ENCODE results near the gene TEX38.
"Not testable (repeated sequence)": the region's sequence is repeated elsewhere in the genome, so short reads cannot be mapped to it uniquely, and the experiment has no call there.

TEX38 gene

GRCh38 chr1:46653405-46653958 is 18.2 kb upstream of the TEX38 start:
- Histone ChIP-seq H3K4me2 (ENCODE audit: low read depth, low read length, poor library complexity, severe bottlenecking) (peak overlapping the region; percentile 76), H3K9me3 (ENCODE audit: insufficient read depth, low read depth, low read length) (peaks cover 5% of the 10 kb centered on the region; the same call in 1 of the 2 replicates), H3K9me2 (replicated peaks; ENCODE audit: low read depth, low read length) (no peaks in the 10 kb centered on the region), H3K27me3 (ENCODE audit: insufficient read depth, low read length, poor library complexity, severe bottlenecking) (no peaks in the 10 kb centered on the region), H3K36me3 (ENCODE audit: insufficient read depth, low read length) (peaks cover 14% of the 10 kb centered on the region), H3K9ac (ENCODE audit: low read depth, low read length, poor library complexity, severe bottlenecking) (peak overlapping the region; percentile 42), H3K4me3 (ENCODE audit: low read length, poor library complexity, severe bottlenecking) (peak overlapping the region; percentile 27), H2AFZ (ENCODE audit: low read length) (peak overlapping the region; percentile 18; the same call in 1 of the 2 replicates), H3K4me1 (ENCODE audit: insufficient read depth, low read length, poor library complexity, severe bottlenecking) (peaks cover 24% of the 10 kb centered on the region), H4K20me1 (ENCODE audit: insufficient read depth, low read length, poor library complexity, severe bottlenecking) (no peaks in the 10 kb centered on the region), H3K79me2 (ENCODE audit: insufficient read depth, low read length) (no peaks in the 10 kb centered on the region), H3F3A (ENCODE audit: low read depth) (peaks cover 20% of the 10 kb centered on the region)
- TF ChIP-seq EZH2phosphoT487 (IDR thresholded peaks at IDR 0.05; ENCODE audit: borderline replicate concordance) = no peak
- no peak for TF ChIP-seq CTCF (conservative IDR thresholded peaks at IDR 0.05; ENCODE audit: low read length)

GRCh38 chr1:46654012-46654411 is 17.6 kb upstream of the TEX38 start:
- Histone ChIP-seq H3K27me3 (ENCODE audit: insufficient read depth, low read length, poor library complexity, severe bottlenecking) (no peaks in the 10 kb centered on the region), H3K79me2 (ENCODE audit: insufficient read depth, low read length) (no peaks in the 10 kb centered on the region), H3K4me1 (ENCODE audit: insufficient read depth, low read length, poor library complexity, severe bottlenecking) (peaks cover 24% of the 10 kb centered on the region), H4K20me1 (ENCODE audit: insufficient read depth, low read length, poor library complexity, severe bottlenecking) (no peaks in the 10 kb centered on the region), H3K4me2 (ENCODE audit: low read depth, low read length, poor library complexity, severe bottlenecking) (peak overlapping the region; percentile 76), H3F3A (ENCODE audit: low read depth) (peaks cover 20% of the 10 kb centered on the region), H3K9ac (ENCODE audit: low read depth, low read length, poor library complexity, severe bottlenecking) (peak overlapping the region; percentile 42), H3K4me3 (ENCODE audit: low read length, poor library complexity, severe bottlenecking) (peak overlapping the region; percentile 27), H3K9me2 (replicated peaks; ENCODE audit: low read depth, low read length) (no peaks in the 10 kb centered on the region), H3K36me3 (ENCODE audit: insufficient read depth, low read length) (peaks cover 14% of the 10 kb centered on the region), H2AFZ (ENCODE audit: low read length) (peak overlapping the region; percentile 18; the same call in 1 of the 2 replicates), H3K9me3 (ENCODE audit: insufficient read depth, low read depth, low read length) (peaks cover 5% of the 10 kb centered on the region; the same call in 1 of the 2 replicates)
- no peak for TF ChIP-seq CTCF (conservative IDR thresholded peaks at IDR 0.05; ENCODE audit: low read length)
- no peak for TF ChIP-seq EZH2phosphoT487 (IDR thresholded peaks at IDR 0.05; ENCODE audit: borderline replicate concordance)

GRCh38 chr1:46654698-46655097 is 17.0 kb upstream of the TEX38 start:
- H3K36me3 ChIP-seq (ENCODE audit: insufficient read depth, low read length) = peaks cover 10% of the 10 kb centered on the region
- H2AFZ ChIP-seq (ENCODE audit: low read length); H3K4me3 ChIP-seq (ENCODE audit: low read length, poor library complexity, severe bottlenecking): not testable (repeated sequence)

GRCh38 chr1:46655848-46656247 is 15.8 kb upstream of the TEX38 start:
- no peaks in the 10 kb centered on the region for H3K9me3 ChIP-seq (ENCODE audit: insufficient read depth, low read depth, low read length)
- H3K9ac ChIP-seq (ENCODE audit: low read depth, low read length, poor library complexity, severe bottlenecking) = no peak overlapping the region
- H3K79me2 ChIP-seq (ENCODE audit: insufficient read depth, low read length) = no peaks in the 10 kb centered on the region
- peaks cover 20% of the 10 kb centered on the region for H3F3A ChIP-seq (ENCODE audit: low read depth)
- peaks cover 4% of the 10 kb centered on the region; the same call in 1 of the 2 replicates for H3K36me3 ChIP-seq (ENCODE audit: insufficient read depth, low read length)
- peaks cover 24% of the 10 kb centered on the region for H3K4me1 ChIP-seq (ENCODE audit: insufficient read depth, low read length, poor library complexity, severe bottlenecking)
- no peaks in the 10 kb centered on the region for H3K9me2 ChIP-seq (replicated peaks; ENCODE audit: low read depth, low read length)
- no peak overlapping the region for H3K4me2 ChIP-seq (ENCODE audit: low read depth, low read length, poor library complexity, severe bottlenecking)
- no peak overlapping the region for H3K4me3 ChIP-seq (ENCODE audit: low read length, poor library complexity, severe bottlenecking)
- TF ChIP-seq EZH2phosphoT487 (IDR thresholded peaks at IDR 0.05; ENCODE audit: borderline replicate concordance) (no peak), CTCF (conservative IDR thresholded peaks at IDR 0.05; ENCODE audit: low read length) (no peak)
- no peaks in the 10 kb centered on the region for H3K27me3 ChIP-seq (ENCODE audit: insufficient read depth, low read length, poor library complexity, severe bottlenecking)
- H2AFZ ChIP-seq (ENCODE audit: low read length) = no peak overlapping the region
- no peaks in the 10 kb centered on the region for H4K20me1 ChIP-seq (ENCODE audit: insufficient read depth, low read length, poor library complexity, severe bottlenecking)

More at GRCh38 chr1:46654698-46655097, 17.0 kb upstream of the TEX38 start:
- not testable (repeated sequence) for H3K27me3 ChIP-seq (ENCODE audit: insufficient read depth, low read length, poor library complexity, severe bottlenecking); H3K4me2 ChIP-seq (ENCODE audit: low read depth, low read length, poor library complexity, severe bottlenecking); H3K79me2 ChIP-seq (ENCODE audit: insufficient read depth, low read length); H3K9me2 ChIP-seq (replicated peaks; ENCODE audit: low read depth, low read length); H3K9me3 ChIP-seq (ENCODE audit: insufficient read depth, low read depth, low read length); H4K20me1 ChIP-seq (ENCODE audit: insufficient read depth, low read length, poor library complexity, severe bottlenecking); H3K9ac ChIP-seq (ENCODE audit: low read depth, low read length, poor library complexity, severe bottlenecking)
- Histone ChIP-seq H3K4me1 (ENCODE audit: insufficient read depth, low read length, poor library complexity, severe bottlenecking) (peaks cover 24% of the 10 kb centered on the region), H3F3A (ENCODE audit: low read depth) (peaks cover 20% of the 10 kb centered on the region)

Measured in Loucy (cell line).